ENCODE results near the gene BCR. TPM values are rescaled to one million over a fixed set of nuclear protein-coding genes. Genes with fewer than 3 reads are reported as not detected.

BCR gene
- total and polyA plus RNA-seq, 2 donors, result 17.9 to 22.8 TPM

DNA sequence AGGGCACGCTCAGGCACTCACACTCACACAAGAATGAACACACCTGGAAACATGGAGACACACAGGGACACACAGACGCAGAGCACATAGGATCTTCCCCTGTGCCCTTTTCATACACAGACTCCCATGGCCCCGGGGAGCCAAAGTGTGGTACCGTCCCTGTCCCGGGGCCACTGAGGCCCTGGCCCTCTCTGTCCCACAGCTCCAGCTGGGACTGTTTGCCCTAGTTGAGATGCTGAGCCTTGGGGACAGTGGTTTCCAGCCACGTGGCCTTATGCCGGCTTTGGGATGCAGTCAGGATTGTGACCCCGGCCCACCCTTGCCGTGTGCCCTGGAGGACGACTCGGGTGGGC, 100.7 kb downstream of the BCR start:
- 96% methylated on average over 11 of the region's 11 CpGs for WGBS
- no peak for DNase-seq (ENCODE audit: low read depth in 6 of 9, low spot score in 9 of 9)
- H3K4me3 ChIP-seq (ENCODE audit: low read length in 2 of 2), result no peak overlapping the region
- peaks cover 75 to 77% of the 10 kb centered on the region in 2 donors for H3K36me3 ChIP-seq (ENCODE audit: control insufficient read depth in 2 of 2, insufficient read depth in 2 of 2, low read length in 1 of 2)
- no peaks in the 10 kb centered on the region for H3K27me3 ChIP-seq (ENCODE audit: control insufficient read depth in 2 of 2, insufficient read depth in 1 of 2, low read length in 1 of 2)
- H3K27ac ChIP-seq (ENCODE audit: low read depth in 1 of 2, low read length in 1 of 2), result no peak overlapping the region
- H3K4me1 ChIP-seq (ENCODE audit: control insufficient read depth in 2 of 2, insufficient read depth in 2 of 2, low read length in 2 of 2), result peaks cover 0 to 13% of the 10 kb centered on the region in 2 donors
- peaks cover 0 to 4% of the 10 kb centered on the region in 2 donors for H3K9me3 ChIP-seq (ENCODE audit: control insufficient read depth in 2 of 2, insufficient read depth in 1 of 2, low read length in 1 of 2)

GRCh38 chr22:23281406-23282088, 101.2 kb downstream of the BCR start:
- Histone ChIP-seq H3K36me3 (ENCODE audit: control insufficient read depth in 2 of 2, insufficient read depth in 2 of 2, low read length in 1 of 2) (peaks cover 79% of the 10 kb centered on the region in 2 donors), H3K27ac (ENCODE audit: low read depth in 1 of 2, low read length in 1 of 2) (no peak overlapping the region), H3K4me1 (ENCODE audit: control insufficient read depth in 2 of 2, insufficient read depth in 2 of 2, low read length in 2 of 2) (peaks cover 0 to 13% of the 10 kb centered on the region in 2 donors), H3K9me3 (ENCODE audit: control insufficient read depth in 2 of 2, insufficient read depth in 1 of 2, low read length in 1 of 2) (peaks cover 0 to 4% of the 10 kb centered on the region in 2 donors), H3K4me3 (ENCODE audit: low read length in 2 of 2) (no peak overlapping the region), H3K27me3 (ENCODE audit: control insufficient read depth in 2 of 2, insufficient read depth in 1 of 2, low read length in 1 of 2) (no peaks in the 10 kb centered on the region)
- DNase-seq (ENCODE audit: low read depth in 6 of 9, low spot score in 9 of 9), result peak; percentile 49 to 84 (median 74)
- 36% methylated on average over 21 of the region's 21 CpGs for WGBS

DNA sequence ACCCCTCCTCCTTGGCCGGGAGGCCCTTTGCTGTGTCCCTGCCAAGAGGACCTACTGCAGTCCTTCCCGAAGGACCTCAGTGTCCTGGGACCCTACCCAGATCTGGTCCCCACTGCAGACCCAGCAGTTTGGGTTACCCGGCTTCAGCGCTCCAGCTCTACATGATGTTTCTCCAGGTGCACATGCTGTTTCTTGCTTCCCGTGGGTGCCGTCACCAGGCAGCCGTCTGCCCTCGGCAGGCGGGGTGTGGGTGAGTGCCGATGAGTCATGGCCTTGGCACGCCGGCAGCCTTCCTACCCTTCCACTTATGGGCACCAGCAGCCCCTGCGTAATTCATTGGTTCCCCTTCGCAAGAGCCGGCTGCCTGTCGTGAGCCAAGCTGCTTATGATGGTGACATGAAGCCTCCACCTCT, 101.8 kb downstream of the BCR start:
- DNase-seq (ENCODE audit: low read depth in 6 of 9, low spot score in 9 of 9), result no peak
- Histone ChIP-seq H3K4me1 (ENCODE audit: control insufficient read depth in 2 of 2, insufficient read depth in 2 of 2, low read length in 2 of 2) (peaks cover 0 to 13% of the 10 kb centered on the region in 2 donors), H3K27ac (ENCODE audit: low read depth in 1 of 2, low read length in 1 of 2) (no peak overlapping the region), H3K36me3 (ENCODE audit: control insufficient read depth in 2 of 2, insufficient read depth in 2 of 2, low read length in 1 of 2) (peaks cover 79 to 80% of the 10 kb centered on the region in 2 donors), H3K4me3 (ENCODE audit: low read length in 2 of 2) (no peak overlapping the region), H3K9me3 (ENCODE audit: control insufficient read depth in 2 of 2, insufficient read depth in 1 of 2, low read length in 1 of 2) (peaks cover 0 to 4% of the 10 kb centered on the region in 2 donors), H3K27me3 (ENCODE audit: control insufficient read depth in 2 of 2, insufficient read depth in 1 of 2, low read length in 1 of 2) (no peaks in the 10 kb centered on the region)
- 79% methylated on average over 16 of the region's 16 CpGs for WGBS

DNA sequence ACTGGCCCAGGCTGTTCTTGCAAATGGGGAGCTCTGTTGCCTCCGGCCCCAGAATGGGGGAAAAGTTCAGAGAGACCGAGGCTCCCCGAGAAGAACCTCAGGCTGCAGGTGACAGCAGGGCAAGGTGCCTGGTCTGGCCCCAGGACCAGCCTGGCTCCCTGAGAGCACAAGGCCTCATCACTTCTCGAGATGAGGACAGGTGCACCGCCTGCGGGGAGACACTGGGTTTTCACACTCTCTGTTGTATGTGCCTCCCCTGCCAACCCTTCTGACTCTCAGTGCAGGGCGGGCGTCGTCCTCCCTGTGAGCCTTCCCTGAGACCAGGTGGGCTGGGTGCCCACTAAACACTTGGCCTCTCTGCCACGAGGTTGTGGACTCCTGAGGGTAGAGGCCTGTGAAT, 102.2 kb downstream of the BCR start:
- Histone ChIP-seq H3K4me1 (ENCODE audit: control insufficient read depth in 2 of 2, insufficient read depth in 2 of 2, low read length in 2 of 2) (peaks cover 0 to 13% of the 10 kb centered on the region in 2 donors), H3K9me3 (ENCODE audit: control insufficient read depth in 2 of 2, insufficient read depth in 1 of 2, low read length in 1 of 2) (peaks cover 0 to 4% of the 10 kb centered on the region in 2 donors), H3K27ac (ENCODE audit: low read depth in 1 of 2, low read length in 1 of 2) (no peak overlapping the region), H3K36me3 (ENCODE audit: control insufficient read depth in 2 of 2, insufficient read depth in 2 of 2, low read length in 1 of 2) (peaks cover 79 to 80% of the 10 kb centered on the region in 2 donors), H3K27me3 (ENCODE audit: control insufficient read depth in 2 of 2, insufficient read depth in 1 of 2, low read length in 1 of 2) (no peaks in the 10 kb centered on the region), H3K4me3 (ENCODE audit: low read length in 2 of 2) (no peak overlapping the region)
- no peak for DNase-seq (ENCODE audit: low read depth in 6 of 9, low spot score in 9 of 9)
- WGBS, result 98% methylated on average over 10 of the region's 10 CpGs

GRCh38 chr22:23282986-23283385, 102.7 kb downstream of the BCR start:
- WGBS, result 98% methylated on average over 11 of the region's 11 CpGs
- H3K27ac ChIP-seq (ENCODE audit: low read depth in 1 of 2, low read length in 1 of 2), result no peak overlapping the region
- peaks cover 0 to 13% of the 10 kb centered on the region in 2 donors for H3K4me1 ChIP-seq (ENCODE audit: control insufficient read depth in 2 of 2, insufficient read depth in 2 of 2, low read length in 2 of 2)
- DNase-seq (ENCODE audit: low read depth in 6 of 9, low spot score in 9 of 9), result no peak
- H3K9me3 ChIP-seq (ENCODE audit: control insufficient read depth in 2 of 2, insufficient read depth in 1 of 2, low read length in 1 of 2), result peaks cover 0 to 4% of the 10 kb centered on the region in 2 donors
- peaks cover 79 to 80% of the 10 kb centered on the region in 2 donors for H3K36me3 ChIP-seq (ENCODE audit: control insufficient read depth in 2 of 2, insufficient read depth in 2 of 2, low read length in 1 of 2)
- H3K4me3 ChIP-seq (ENCODE audit: low read length in 2 of 2), result no peak overlapping the region
- H3K27me3 ChIP-seq (ENCODE audit: control insufficient read depth in 2 of 2, insufficient read depth in 1 of 2, low read length in 1 of 2), result no peaks in the 10 kb centered on the region

GRCh38 chr22:23283591-23284503, 103.5 kb downstream of the BCR start:
- Histone ChIP-seq H3K9me3 (ENCODE audit: control insufficient read depth in 2 of 2, insufficient read depth in 1 of 2, low read length in 1 of 2) (peaks cover 0 to 4% of the 10 kb centered on the region in 2 donors), H3K27me3 (ENCODE audit: control insufficient read depth in 2 of 2, insufficient read depth in 1 of 2, low read length in 1 of 2) (no peaks in the 10 kb centered on the region), H3K27ac (ENCODE audit: low read depth in 1 of 2, low read length in 1 of 2) (no peak overlapping the region), H3K36me3 (ENCODE audit: control insufficient read depth in 2 of 2, insufficient read depth in 2 of 2, low read length in 1 of 2) (peaks cover 76 to 81% of the 10 kb centered on the region in 2 donors), H3K4me3 (ENCODE audit: low read length in 2 of 2) (no peak overlapping the region), H3K4me1 (ENCODE audit: control insufficient read depth in 2 of 2, insufficient read depth in 2 of 2, low read length in 2 of 2) (peaks cover 0 to 13% of the 10 kb centered on the region in 2 donors)
- 97% methylated on average over 22 of the region's 22 CpGs for WGBS
- no peak for DNase-seq (ENCODE audit: low read depth in 6 of 9, low spot score in 9 of 9)

- Histone ChIP-seq H3K4me3 (ENCODE audit: low read length in 2 of 2) (no peak overlapping the region), H3K36me3 (ENCODE audit: control insufficient read depth in 2 of 2, insufficient read depth in 2 of 2, low read length in 1 of 2) (peaks cover 77 to 82% of the 10 kb centered on the region in 2 donors), H3K9me3 (ENCODE audit: control insufficient read depth in 2 of 2, insufficient read depth in 1 of 2, low read length in 1 of 2) (peaks cover 0 to 4% of the 10 kb centered on the region in 2 donors), H3K27me3 (ENCODE audit: control insufficient read depth in 2 of 2, insufficient read depth in 1 of 2, low read length in 1 of 2) (no peaks in the 10 kb centered on the region), H3K27ac (ENCODE audit: low read depth in 1 of 2, low read length in 1 of 2) (no peak overlapping the region), H3K4me1 (ENCODE audit: control insufficient read depth in 2 of 2, insufficient read depth in 2 of 2, low read length in 2 of 2) (peaks cover 0 to 13% of the 10 kb centered on the region in 2 donors)
- WGBS, result over 99% methylated on average over 10 of the region's 10 CpGs
- DNase-seq (ENCODE audit: low read depth in 6 of 9, low spot score in 9 of 9), result no peak
These were observed 104.3 kb downstream of the BCR start for GRCh38 chr22:23284504-23285033.

GRCh38 chr22:23285236-23285635, 104.9 kb downstream of the BCR start:
- WGBS, result 98% methylated on average over 8 of the region's 8 CpGs
- no peak overlapping the region for H3K27ac ChIP-seq (ENCODE audit: low read depth in 1 of 2, low read length in 1 of 2)
- peaks cover 75 to 82% of the 10 kb centered on the region in 2 donors for H3K36me3 ChIP-seq (ENCODE audit: control insufficient read depth in 2 of 2, insufficient read depth in 2 of 2, low read length in 1 of 2)
- H3K4me3 ChIP-seq (ENCODE audit: low read length in 2 of 2), result no peak overlapping the region
- DNase-seq (ENCODE audit: low read depth in 6 of 9, low spot score in 9 of 9), result no peak
- peaks cover 0 to 4% of the 10 kb centered on the region in 2 donors for H3K9me3 ChIP-seq (ENCODE audit: control insufficient read depth in 2 of 2, insufficient read depth in 1 of 2, low read length in 1 of 2)
- no peaks in the 10 kb centered on the region for H3K27me3 ChIP-seq (ENCODE audit: control insufficient read depth in 2 of 2, insufficient read depth in 1 of 2, low read length in 1 of 2)
- H3K4me1 ChIP-seq (ENCODE audit: control insufficient read depth in 2 of 2, insufficient read depth in 2 of 2, low read length in 2 of 2), result peaks cover 0 to 13% of the 10 kb centered on the region in 2 donors

DNA sequence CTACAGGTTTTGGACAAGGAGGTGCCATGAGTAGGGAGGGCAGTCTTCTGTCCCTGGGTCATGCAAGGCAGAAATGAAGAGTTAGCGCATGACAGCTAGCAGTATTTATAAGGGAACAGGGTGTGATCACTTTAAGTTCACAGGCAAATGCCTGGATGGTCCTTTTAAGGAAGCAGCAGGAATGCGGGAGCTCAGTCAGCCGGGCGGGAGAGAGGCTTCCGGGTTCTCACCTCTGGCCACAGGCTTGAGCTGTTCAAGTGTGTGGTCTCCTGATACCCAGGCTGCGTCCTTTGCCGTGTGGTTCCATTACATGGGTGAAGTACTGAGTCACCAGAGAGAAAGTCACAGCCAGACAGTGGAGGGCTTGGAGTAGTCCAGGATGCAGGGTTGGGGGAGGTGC, 105.4 kb downstream of the BCR start:
- peaks cover 0 to 13% of the 10 kb centered on the region in 2 donors for H3K4me1 ChIP-seq (ENCODE audit: control insufficient read depth in 2 of 2, insufficient read depth in 2 of 2, low read length in 2 of 2)
- H3K36me3 ChIP-seq (ENCODE audit: control insufficient read depth in 2 of 2, insufficient read depth in 2 of 2, low read length in 1 of 2), result peaks cover 75 to 86% of the 10 kb centered on the region in 2 donors

More for the DNA sequence above, 105.4 kb downstream of the BCR start:
- 96% methylated on average over 7 of the region's 7 CpGs for WGBS
- H3K9me3 ChIP-seq (ENCODE audit: control insufficient read depth in 2 of 2, insufficient read depth in 1 of 2, low read length in 1 of 2), result peaks cover 0 to 4% of the 10 kb centered on the region in 2 donors
- H3K4me3 ChIP-seq (ENCODE audit: low read length in 2 of 2), result no peak overlapping the region
- no peak for DNase-seq (ENCODE audit: low read depth in 6 of 9, low spot score in 9 of 9)
- no peak overlapping the region for H3K27ac ChIP-seq (ENCODE audit: low read depth in 1 of 2, low read length in 1 of 2)
- H3K27me3 ChIP-seq (ENCODE audit: control insufficient read depth in 2 of 2, insufficient read depth in 1 of 2, low read length in 1 of 2), result no peaks in the 10 kb centered on the region
